HK-2 (cell line): ENCODE data around the gene SIGLEC9.

Source experiments
- DNase-seq: peaks from one replicate; pipeline ENCODE4 v3.0.0-alpha.2; 2018; ENCODE audit not compliant: unreplicated experiment

Gene SIGLEC9

GRCh38 chr19:51124729-51125128, at the start of gene SIGLEC9:
Gene SIGLEC9 (plus strand): TSS chr19:51124906. CDS start chr19:51124975, 69 bp downstream.
- no peak for DNase-seq

GRCh38 chr19:51075998-51076397, 48.7 kb upstream of the SIGLEC9 start:
- DNase-seq = no peak

DNA sequence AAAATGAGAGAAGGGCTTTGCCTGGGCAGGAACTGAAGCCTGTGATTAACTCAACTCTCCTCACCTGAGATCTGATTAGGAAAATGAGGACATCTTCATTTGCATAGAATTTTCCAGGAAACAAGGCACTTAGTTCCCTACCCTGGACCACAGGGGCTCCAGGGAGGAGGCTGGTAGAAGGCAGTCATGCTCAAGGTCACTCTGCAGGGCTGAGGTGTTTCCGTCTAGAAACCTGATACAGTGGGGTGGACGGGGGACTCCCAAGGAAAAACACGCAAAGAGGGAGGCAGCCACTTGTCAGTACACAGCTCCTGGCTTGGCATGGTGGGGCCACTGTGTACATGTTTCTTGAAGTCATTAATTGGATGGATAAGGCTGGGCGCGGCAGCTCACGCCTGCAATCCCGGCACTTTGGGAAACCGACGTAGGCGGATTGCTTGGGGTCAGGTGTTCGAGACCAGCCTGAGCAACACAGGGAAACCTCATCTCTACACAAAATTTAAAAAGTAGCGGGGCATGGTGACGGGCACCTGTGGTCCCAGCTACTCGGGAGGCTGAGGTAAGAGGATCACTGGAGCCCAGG, 48.0 kb upstream of the SIGLEC9 start:
- DNase-seq = no peak

DNA sequence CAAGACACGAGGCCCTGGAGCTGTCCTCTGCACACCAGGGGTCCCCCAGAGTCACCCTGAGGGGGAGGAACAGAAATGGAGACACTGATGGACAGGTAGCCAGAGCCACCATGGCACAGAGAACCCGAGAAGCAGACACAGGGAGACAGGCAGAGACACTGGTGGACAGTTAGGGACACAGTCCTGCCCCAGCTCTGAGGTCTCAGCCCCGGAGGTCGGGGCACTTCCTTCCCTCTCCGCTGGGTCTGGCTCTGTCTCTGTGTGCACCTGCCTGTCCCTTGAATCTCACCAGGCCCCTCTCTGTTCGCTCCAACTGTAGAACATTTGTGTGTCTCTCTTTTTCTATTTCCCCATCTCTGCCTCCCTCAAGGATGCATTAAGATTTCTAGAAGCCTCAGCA, 46.6 kb upstream of the SIGLEC9 start:
- no peak for DNase-seq

DNA sequence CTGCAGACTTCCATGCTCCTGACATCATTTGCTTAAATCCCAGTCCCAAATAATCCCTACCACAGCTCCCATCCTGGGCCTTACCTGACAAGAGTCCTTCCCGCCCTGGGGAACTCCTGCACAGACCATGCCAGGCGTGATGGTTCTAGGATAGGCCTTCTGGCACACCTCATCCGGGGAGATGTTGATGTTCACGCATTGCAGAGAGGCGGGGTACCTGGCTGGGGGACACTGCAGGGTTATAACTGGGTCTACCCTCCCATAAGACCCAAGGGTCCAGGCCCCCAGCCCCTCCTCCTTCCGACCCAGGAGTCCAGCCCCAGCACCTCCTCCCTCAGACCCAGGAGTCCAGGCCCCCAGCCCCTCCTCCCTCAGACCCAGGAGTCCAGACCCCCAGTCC, 46.0 kb upstream of the SIGLEC9 start:
- no peak for DNase-seq

DNA sequence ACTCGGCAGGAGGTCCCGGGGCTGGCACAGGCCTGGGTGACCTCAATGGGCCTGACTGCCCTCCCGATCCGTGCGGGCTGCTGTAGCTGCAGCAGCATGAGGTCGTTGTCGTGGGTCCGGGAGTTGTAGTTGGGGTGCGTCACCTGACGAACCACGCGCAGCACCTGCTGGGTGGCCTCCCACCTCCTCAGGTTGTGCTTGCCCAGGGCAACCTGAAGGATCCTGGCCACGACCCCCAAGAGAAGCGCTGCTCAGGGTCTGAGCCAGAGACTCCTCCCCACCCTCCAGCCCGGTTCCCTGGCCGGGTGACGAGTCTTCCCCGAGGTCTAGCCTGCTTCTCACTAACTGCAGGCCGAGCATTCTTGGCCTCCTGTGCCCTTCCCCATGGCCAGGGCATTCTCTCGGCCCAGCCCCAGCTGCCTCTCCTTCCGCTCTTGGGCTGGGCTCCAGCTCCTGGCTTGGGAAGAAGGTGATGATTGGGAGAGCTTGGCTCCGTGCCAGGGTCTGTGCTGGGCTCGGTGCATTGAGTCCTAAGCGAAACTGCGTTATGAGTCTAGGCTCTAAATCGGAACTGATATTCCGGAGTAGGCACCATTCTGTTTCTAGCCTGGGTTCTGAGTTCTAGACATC, 45.1 kb upstream of the SIGLEC9 start:
- DNase-seq = no peak

GRCh38 chr19:51081476-51081875, 43.2 kb upstream of the SIGLEC9 start:
- no peak for DNase-seq

GRCh38 chr19:51082611-51083010, 42.1 kb upstream of the SIGLEC9 start, which contains the start of gene KLK14:
Gene KLK14 (minus strand): TSS chr19:51082887. CDS start chr19:51082614, 273 bp downstream.
- no peak for DNase-seq

GRCh38 chr19:51083181-51083580, 41.5 kb upstream of the SIGLEC9 start:
- DNase-seq = no peak

DNA sequence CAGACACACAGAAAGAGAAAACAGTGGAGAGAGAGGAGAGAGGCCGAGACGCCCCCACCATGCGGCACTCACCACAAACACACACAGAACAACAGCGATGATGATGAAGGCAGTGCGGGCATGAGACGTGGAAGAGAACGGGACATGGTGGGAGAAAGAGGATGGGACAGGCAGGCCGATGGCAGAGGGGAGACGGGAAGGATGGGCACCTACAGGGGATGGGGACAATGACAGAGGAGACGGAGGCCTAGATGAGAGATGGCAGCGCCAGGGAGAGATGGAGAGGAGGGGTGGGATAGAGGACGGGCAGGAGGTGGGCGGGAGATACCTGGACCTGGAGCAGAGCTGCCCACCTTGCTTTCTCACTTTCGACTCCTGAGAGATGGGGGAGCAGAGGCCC, 40.9 kb upstream of the SIGLEC9 start:
- no peak for DNase-seq

- DNase-seq = no peak
Observed at GRCh38 chr19:51084505-51084904, 40.2 kb upstream of the SIGLEC9 start.

GRCh38 chr19:51086153-51086850, 38.4 kb upstream of the SIGLEC9 start:
- DNase-seq = no peak

- DNase-seq = no peak
Observed at GRCh38 chr19:51089786-51090185, 34.9 kb upstream of the SIGLEC9 start.

GRCh38 chr19:51090471-51090870, 34.2 kb upstream of the SIGLEC9 start:
- DNase-seq = no peak

DNA sequence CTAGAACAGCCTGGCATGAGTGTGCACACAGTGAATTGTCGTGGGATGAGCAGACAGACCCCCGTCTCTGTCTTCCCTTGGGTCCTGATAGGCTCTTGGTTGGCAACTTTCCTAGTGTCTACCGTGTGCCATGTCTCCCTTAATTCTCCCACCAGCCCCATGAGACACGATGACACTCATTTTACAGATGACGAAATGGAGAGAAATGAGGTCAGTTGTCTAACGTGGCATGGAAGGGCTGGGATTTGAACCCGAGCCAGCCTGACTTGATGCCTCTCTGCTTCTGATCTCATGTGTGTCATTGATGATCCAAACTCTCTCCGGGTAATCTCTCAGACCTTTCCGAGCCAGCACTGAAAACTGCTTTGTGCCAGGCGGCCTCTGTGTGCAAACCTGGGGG, 33.6 kb upstream of the SIGLEC9 start:
- no peak for DNase-seq

DNA sequence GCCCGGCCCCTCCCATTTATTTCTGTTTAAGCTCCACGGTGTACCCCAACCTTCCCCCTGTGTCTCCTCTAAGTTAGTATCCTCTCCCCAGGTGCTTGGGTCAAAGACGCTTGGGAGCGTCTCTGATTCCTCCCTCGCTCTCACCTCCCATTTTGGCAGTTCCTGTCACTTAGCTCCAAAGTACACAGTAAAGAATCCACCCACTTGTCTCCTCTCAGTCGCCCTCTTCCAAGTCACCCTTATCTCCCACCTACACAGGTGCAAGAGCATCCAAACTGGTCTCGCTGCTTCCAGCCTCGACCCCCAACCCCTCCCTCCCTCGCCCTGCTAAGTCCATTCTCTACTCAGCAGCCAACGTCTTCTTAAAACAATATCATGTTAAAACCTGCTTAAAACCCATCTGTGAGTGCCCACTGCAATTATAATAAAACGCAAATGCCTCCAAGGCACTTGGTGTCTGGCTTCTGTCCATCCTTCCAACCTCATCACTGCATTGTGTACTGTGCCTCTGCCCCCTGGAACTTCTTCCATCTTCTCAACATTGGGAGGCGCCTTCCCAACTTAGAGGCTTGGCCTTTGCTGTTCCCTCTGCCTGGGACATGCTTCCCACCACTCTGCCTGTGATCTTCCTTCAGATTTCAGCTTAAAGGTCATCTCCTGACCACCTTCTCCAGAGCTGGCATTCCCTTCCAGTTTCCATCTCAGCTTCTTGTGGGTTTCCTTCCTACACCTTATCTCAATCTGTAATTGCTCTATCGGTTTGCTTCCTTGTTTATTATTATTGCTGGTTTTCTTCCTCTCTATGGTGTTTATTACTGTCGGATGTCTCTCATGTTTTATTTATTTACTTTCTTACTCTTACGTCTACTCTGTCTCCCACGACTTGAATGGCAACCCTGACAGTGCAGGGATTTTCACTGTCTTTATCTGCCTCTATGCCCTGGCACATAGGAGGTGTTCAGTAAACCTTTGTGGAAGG, 32.5 kb upstream of the SIGLEC9 start:
- DNase-seq = no peak

GRCh38 chr19:51093101-51093500, 31.6 kb upstream of the SIGLEC9 start:
- DNase-seq = no peak

- no peak for DNase-seq
Observed at GRCh38 chr19:51093510-51094345, 31.0 kb upstream of the SIGLEC9 start.

GRCh38 chr19:51094696-51095279, 29.9 kb upstream of the SIGLEC9 start:
- DNase-seq = peak; percentile 24

DNA sequence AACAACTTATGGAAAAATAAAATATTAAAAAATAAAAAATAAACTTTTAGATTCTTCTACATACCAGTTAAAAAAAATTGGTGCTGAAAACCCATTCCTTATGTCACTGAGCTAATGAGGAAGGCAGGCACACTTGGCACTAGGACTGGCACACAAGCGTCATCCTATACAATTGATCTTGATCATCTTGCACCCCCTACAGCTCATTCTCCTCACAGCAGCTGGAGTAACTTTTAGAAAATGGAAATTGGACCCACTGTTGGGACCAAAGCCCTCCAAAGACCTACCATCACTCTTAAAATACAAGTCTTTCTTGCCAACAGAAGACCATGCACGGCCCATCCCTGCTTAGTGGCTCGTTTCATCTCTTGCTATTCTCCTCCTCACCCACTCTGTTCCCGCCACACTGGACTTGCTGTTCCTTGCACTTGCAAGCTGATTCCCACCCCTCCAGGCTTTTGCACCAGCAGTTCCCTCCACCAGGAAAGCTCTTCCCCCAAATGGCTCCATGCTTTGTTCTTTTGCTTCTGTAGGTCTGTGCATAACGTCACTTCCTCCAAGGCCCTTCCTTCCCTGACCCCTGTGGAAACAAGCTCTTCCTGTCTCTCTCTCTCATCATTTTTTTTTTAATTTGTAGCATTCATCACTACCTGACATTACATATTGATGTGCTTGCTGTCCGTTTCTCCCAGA, 28.1 kb upstream of the SIGLEC9 start:
- DNase-seq = no peak
